SK-N-SH (cell line): ENCODE results near the gene RNF215. TPM values are rescaled to one million over a fixed set of nuclear protein-coding genes. Genes with fewer than 3 reads are reported as not detected.

ENCODE experiments used
- CTCF ChIA-PET: fragments of 300-600, 350-600 bp; formaldehyde crosslinking; extraction: SDS; loops from one replicate; lab custom pipeline; 2021; lab: Yijun Ruan, JAX
- POLR2A ChIA-PET: fragments of 350-600 bp; sonication (Branson Sonifier 250); formaldehyde crosslinking; extraction: SDS; loops from one replicate; lab custom pipeline; 2020; ENCODE audit warnings: antibody characterized with exemption, inconsistent platforms; lab: Yijun Ruan, JAX
- DNase-seq: peaks from one replicate; pipeline ENCODE4 v3.0.0; 2012
- H2AFZ ChIP-seq: fragments of 200-600 bp; sonication (generic); 2 replicates; pipeline ENCODE4 v1.8.1; 2016; ENCODE audit warnings: antibody characterized with exemption, mild to moderate bottlenecking, low read depth
- H3F3A ChIP-seq: fragments of 200-600 bp; sonication (generic); replicated peaks from 2 replicates; pipeline ENCODE3; 2016; ENCODE audit warnings: antibody characterized with exemption, mild to moderate bottlenecking; ENCODE audit not compliant: insufficient read depth
- H3K27ac ChIP-seq, 2 experiments: fragments of 200-500 bp in 1 of 2; fragments of 200-600 bp in 1 of 2; sonication (Bioruptor generic) in 1 of 2; sonication (generic), shearing (Covaris generic) in 1 of 2; 2 replicates each; pipeline versions ENCODE4 v1.5.1 to v1.6.1; 2014 to 2016; ENCODE audit warnings: low read depth in 2 of 2, inconsistent platforms in 1 of 2, low read length in 1 of 2, mild to moderate bottlenecking in 1 of 2, mixed read lengths in 1 of 2
- H3K27me3 ChIP-seq: fragments of 200-600 bp; sonication (generic), shearing (Covaris generic); 2 replicates; pipeline ENCODE4 v1.6.1; 2016; ENCODE audit warnings: mixed run types; ENCODE audit not compliant: insufficient read depth
- H3K36me3 ChIP-seq, 2 experiments: fragments of 200-500 bp in 1 of 2; fragments of 200-600 bp in 1 of 2; sonication (Bioruptor generic) in 1 of 2; sonication (generic) in 1 of 2; replicated peaks in 1 of 2; 2 replicates each; pipeline versions ENCODE3 to v1.5.1; 2014 to 2016; ENCODE audit warnings: low read length in 1 of 2, mild to moderate bottlenecking in 1 of 2; ENCODE audit not compliant: insufficient read depth in 2 of 2, control insufficient read depth in 1 of 2
- H3K4me1 ChIP-seq, 2 experiments: fragments of 200-500 bp in 1 of 2; fragments of 200-600 bp in 1 of 2; sonication (Bioruptor generic) in 1 of 2; sonication (generic), shearing (Covaris generic) in 1 of 2; 2 replicates each; pipeline versions ENCODE4 v1.5.1 to v1.6.1; 2014 to 2016; ENCODE audit warnings: low read depth in 1 of 2, low read length in 1 of 2, mixed run types in 1 of 2; ENCODE audit not compliant: insufficient read depth in 2 of 2, control insufficient read depth in 1 of 2
- H3K4me2 ChIP-seq: fragments of 200-600 bp; sonication (generic), shearing (Covaris generic); 2 replicates; pipeline ENCODE4 v1.6.1; 2017; ENCODE audit warnings: mixed run types
- H3K4me3 ChIP-seq, 2 experiments: fragments of 200-500 bp in 1 of 2; fragments of 200-600 bp in 1 of 2; sonication (Bioruptor generic) in 1 of 2; sonication (generic), shearing (Covaris generic) in 1 of 2; 2 replicates each; pipeline versions ENCODE4 v1.5.1 to v1.8.1; 2014 to 2016; ENCODE audit warnings: low read depth in 2 of 2, inconsistent platforms in 1 of 2, low read length in 1 of 2, mild to moderate bottlenecking in 1 of 2, mixed read lengths in 1 of 2, moderate library complexity in 1 of 2
- H3K79me2 ChIP-seq: fragments of 200-600 bp; sonication (generic); 2 replicates; pipeline ENCODE4 v1.8.1; 2017; ENCODE audit warnings: mild to moderate bottlenecking; ENCODE audit not compliant: insufficient read depth
- H3K9ac ChIP-seq: fragments of 200-600 bp; sonication (generic); 2 replicates; pipeline ENCODE4 v1.6.1; 2017; ENCODE audit warnings: mixed run types
- H3K9me2 ChIP-seq: fragments of 200-600 bp; sonication (generic); 2 replicates; pipeline ENCODE4 v1.6.1; 2017; ENCODE audit warnings: mixed run types
- H3K9me3 ChIP-seq: fragments of 200-600 bp; sonication (generic); 2 replicates; pipeline ENCODE4 v1.6.1; 2017; ENCODE audit warnings: mixed run types, mild to moderate bottlenecking, moderate library complexity
- H4K20me1 ChIP-seq: fragments of 200-600 bp; sonication (generic); 2 replicates; pipeline ENCODE4 v1.6.1; 2017; ENCODE audit warnings: mild to moderate bottlenecking, mixed run types; ENCODE audit not compliant: insufficient read depth
- CHD2 ChIP-seq: fragments of 150-350 bp; IDR thresholded peaks from 2 replicates; pipeline ENCODE4 v1.6.1; 2018; ENCODE audit warnings: low read length; ENCODE audit not compliant: partially characterized antibody
- ELF1 ChIP-seq: IDR thresholded peaks from 2 replicates; pipeline ENCODE4 v1.4.0; 2012
- FOSL2 ChIP-seq: IDR thresholded peaks from 2 replicates; pipeline ENCODE4 v1.4.0; 2012; ENCODE audit warnings: low read depth, mild to moderate bottlenecking, moderate library complexity, borderline replicate concordance
- FOXM1 ChIP-seq: IDR thresholded peaks from 2 replicates; pipeline ENCODE4 v1.4.0; 2012; ENCODE audit warnings: low read depth, mild to moderate bottlenecking
- GATA2 ChIP-seq: sonication (generic); formaldehyde crosslinking; IDR thresholded peaks from 2 replicates; pipeline ENCODE4 v1.5.0; 2020; ENCODE audit warnings: mild to moderate bottlenecking, missing genetic modification reagents
- JUND ChIP-seq: IDR thresholded peaks from 2 replicates; pipeline ENCODE4 v1.4.0; 2012
- MAX ChIP-seq: IDR thresholded peaks from 2 replicates; pipeline ENCODE4 v1.4.0; 2012; ENCODE audit warnings: low read depth
- MEF2A ChIP-seq: IDR thresholded peaks from 2 replicates; pipeline ENCODE4 v1.4.0; 2012; ENCODE audit warnings: low read depth, borderline replicate concordance
- MXI1 ChIP-seq: IDR thresholded peaks from 2 replicates; pipeline ENCODE4 v1.6.1; 2012; ENCODE audit warnings: mild to moderate bottlenecking, low read depth, low read length, improper control_type of control experiment
- NRF1 ChIP-seq: IDR thresholded peaks from 2 replicates; pipeline ENCODE4 v1.6.1; 2012; ENCODE audit warnings: low read depth, mild to moderate bottlenecking, low read length
- RCOR1 ChIP-seq: fragments of 150-350 bp; IDR thresholded peaks from 2 replicates; pipeline ENCODE4 v1.6.1; 2017; ENCODE audit warnings: antibody characterized with exemption, low read length
- REST ChIP-seq: IDR thresholded peaks from 2 replicates; pipeline ENCODE4 v1.6.1; 2012; ENCODE audit warnings: mild to moderate bottlenecking, low read depth, low read length, moderate library complexity
- TAF1 ChIP-seq: IDR thresholded peaks from 2 replicates; pipeline ENCODE4 v1.6.1; 2012; ENCODE audit warnings: low read depth, mild to moderate bottlenecking, low read length, moderate library complexity, borderline replicate concordance
- TEAD4 ChIP-seq: IDR thresholded peaks from 2 replicates; pipeline ENCODE4 v1.4.0; 2012; ENCODE audit warnings: mild to moderate bottlenecking, borderline replicate concordance; ENCODE audit not compliant: insufficient read depth
- YY1 ChIP-seq: IDR thresholded peaks from 2 replicates; pipeline ENCODE4 v1.4.0; 2012; ENCODE audit warnings: low read depth, mild to moderate bottlenecking
- ZBTB33 ChIP-seq: IDR thresholded peaks from 2 replicates; pipeline ENCODE4 v1.4.0; 2012; ENCODE audit warnings: low read depth, borderline replicate concordance
- WGBS: methylation state at CpG from one replicate; pipeline ENCODE4 v1.1.6; 2017; ENCODE audit warnings: low lambda C conversion rate; 5-methylcytosine and 5-hydroxymethylcytosine counted together
- polyA plus RNA-seq, 3 experiments: library from polyadenylated mRNA; depleted of rRNA; stranded (reverse); fragments of >200 nt; gene quantifications; 2 replicates each; pipeline ENCODE4 v1.2.3, GENCODE V29; 2012

RNF215 gene
- polyA plus RNA-seq, 1 of the 3 experiments (the other 2 are of a cell fraction): 28.6 TPM

- ChIA-PET CTCF (no interaction called here), POLR2A (no interaction called here)
- DNase-seq: no peak
- peak overlapping the region; percentile 41; the same call in 1 of the 2 replicates for H3K9ac ChIP-seq
- no peak overlapping the region for H2AFZ ChIP-seq
- 68% methylated on average over 12 of the region's 13 CpGs for WGBS
- TF ChIP-seq GATA2 (CRISPR knock-in tag) (no peak), MXI1 (no peak), FOSL2 (peak; percentile 37; the same call in 1 of the 2 replicates)
- peaks cover 8% of the 10 kb centered on the region for H3F3A ChIP-seq
- peak overlapping the region in 1 of 2 experiments; percentile 48; a peak in 2 of 4 replicates for H3K27ac ChIP-seq
- no peak overlapping the region for H3K4me3 ChIP-seq
- no peaks in the 10 kb centered on the region for H3K79me2 ChIP-seq
- H3K4me1 ChIP-seq: no peaks in the 10 kb centered on the region
- no peaks in the 10 kb centered on the region for H3K9me3 ChIP-seq
- H3K9me2 ChIP-seq: no peaks in the 10 kb centered on the region
- H3K27me3 ChIP-seq: no peaks in the 10 kb centered on the region
- H3K36me3 ChIP-seq: peaks cover 12 to 25% of the 10 kb centered on the region in 2 experiments
- no peak overlapping the region for H3K4me2 ChIP-seq
- H4K20me1 ChIP-seq: no peaks in the 10 kb centered on the region
These were observed 21.3 kb upstream of the RNF215 start for GRCh38 chr22:30408388-30409102.

- no peak for DNase-seq
- Histone ChIP-seq H2AFZ (no peak overlapping the region), H3K27ac (no peak overlapping the region), H3K79me2 (0 out of 2 replicates have a peak, but pooled peaks cover 3% of the 10 kb centered on the region), H3K9me2 (no peaks in the 10 kb centered on the region), H3K27me3 (no peaks in the 10 kb centered on the region), H3K9ac (no peak overlapping the region), H3K9me3 (no peaks in the 10 kb centered on the region), H3K4me3 (no peak overlapping the region), H3K36me3 (peaks cover 8 to 25% of the 10 kb centered on the region in 2 experiments), H4K20me1 (no peaks in the 10 kb centered on the region), H3K4me2 (no peak overlapping the region), H3K4me1 (no peaks in the 10 kb centered on the region; a peak in 1 of 4 replicates), H3F3A (peaks cover 8% of the 10 kb centered on the region)
- TF ChIP-seq GATA2 (CRISPR knock-in tag) (no peak), ELF1 (no peak), NRF1 (no peak), MEF2A (no peak), JUND (no peak), MAX (no peak), REST (no peak), ZBTB33 (no peak), FOSL2 (no peak), YY1 (no peak), MXI1 (no peak), TEAD4 (no peak), CHD2 (no peak), TAF1 (no peak), RCOR1 (no peak), FOXM1 (no peak)
- CTCF ChIA-PET: interaction anchor here (0.8 to 1.4 kb wide), 3 partner anchors 16 to 19 kb away, joined by 3 to 5 read pairs (median 4); partner anchors contain the start of gene RNF215
- POLR2A ChIA-PET: no interaction called here
- WGBS: 92% methylated on average over 6 of the region's 6 CpGs
These were observed 19.2 kb upstream of the RNF215 start for GRCh38 chr22:30406400-30406799.
